GM12878 (cell line): Measurements from ENCODE around the gene SRRD. TPM values are rescaled to one million over a fixed set of nuclear protein-coding genes. Genes with fewer than 3 reads are reported as not detected.

ENCODE experiments used
- ATAC-seq: fragments of 200-7000 bp; cut with Tn5 transposase; 3 replicates; pipeline ENCODE4 v1.9.1; 2020; ENCODE audit warnings: mild to moderate bottlenecking, moderate library complexity
- BruUV-seq: library from RNA; stranded (reverse); fragments of 400-500 nt; replicated peaks from 2 replicates; lab custom pipeline; 2021; lab: Mats Ljungman, UMichigan
- CTCF ChIA-PET: fragments of 300-600 bp; sonication (Branson Sonifier 250); formaldehyde crosslinking; extraction: SDS; loops from one replicate; lab custom pipeline; 2021; ENCODE audit warnings: inconsistent platforms; lab: Yijun Ruan, JAX
- POLR2A ChIA-PET: fragments of 350-600 bp; formaldehyde crosslinking; extraction: SDS; loops from one replicate; lab custom pipeline; 2021; ENCODE audit warnings: inconsistent platforms; lab: Charles Lee
- RAD21 ChIA-PET: fragments of 300-600 bp; sonication (Branson Sonifier 250); formaldehyde crosslinking; loops from one replicate; lab custom pipeline; 2023; ENCODE audit warnings: antibody characterized with exemption; ENCODE audit not compliant: unreplicated experiment; lab: Charles Lee
- SMC1A ChIA-PET: fragments of 300-600 bp; sonication (Branson Sonifier 250); formaldehyde crosslinking; loops from one replicate; lab custom pipeline; 2023; ENCODE audit not compliant: unreplicated experiment, uncharacterized antibody; lab: Charles Lee
- DNase-seq: peaks from one replicate; pipeline ENCODE4 v3.0.0-alpha.2; 2011; ENCODE audit warnings: low read depth, low spot score
- FAIRE-seq: peaks from 3 replicates; lab custom pipeline; 2011; peaks lifted over from hg19 to GRCh38; lab: Jason Lieb, UNC
- H2AFZ ChIP-seq: 2 replicates; pipeline ENCODE4 v1.6.0; 2011; ENCODE audit warnings: low read depth, low read length, control low read depth; ENCODE audit not compliant: control insufficient read depth
- H3K27ac ChIP-seq: 2 replicates; pipeline ENCODE4 v1.5.1; 2011; ENCODE audit warnings: control low read depth; ENCODE audit not compliant: control insufficient read depth, insufficient read depth
- H3K27me3 ChIP-seq, 2 experiments: replicated peaks in 1 of 2; 2 replicates each; pipeline versions ENCODE4 v1.6.0 to v1.6.1; 2011; ENCODE audit warnings: low read length in 1 of 2; ENCODE audit not compliant: control insufficient read depth in 2 of 2, insufficient read depth in 2 of 2
- H3K36me3 ChIP-seq, 2 experiments: 2 replicates each; pipeline ENCODE4 v1.5.1; 2011; ENCODE audit warnings: low read length in 1 of 2; ENCODE audit not compliant: control insufficient read depth in 2 of 2, insufficient read depth in 2 of 2
- H3K4me1 ChIP-seq: 2 replicates; pipeline ENCODE4 v1.6.1; 2011; ENCODE audit warnings: mild to moderate bottlenecking, low read length, moderate library complexity, mixed read lengths; ENCODE audit not compliant: control insufficient read depth, insufficient read depth
- H3K4me2 ChIP-seq: 2 replicates; pipeline ENCODE4 v1.6.0; 2011; ENCODE audit warnings: control low read depth; ENCODE audit not compliant: control insufficient read depth, insufficient read depth
- H3K4me3 ChIP-seq: fragments of 200-600 bp; sonication (generic); 2 replicates; pipeline ENCODE4 v1.5.1; 2016
- H3K79me2 ChIP-seq: 2 replicates; pipeline ENCODE4 v1.6.0; 2011; ENCODE audit warnings: low read length; ENCODE audit not compliant: control insufficient read depth, insufficient read depth
- H3K9ac ChIP-seq: 2 replicates; pipeline ENCODE4 v1.8.0; 2011; ENCODE audit warnings: low read length, control low read depth, mixed read lengths; ENCODE audit not compliant: control insufficient read depth, insufficient read depth
- H3K9me3 ChIP-seq: replicated peaks from 3 replicates; pipeline ENCODE4 v1.5.1; 2011; ENCODE audit warnings: mild to moderate bottlenecking, low read length; ENCODE audit not compliant: control insufficient read depth, insufficient read depth
- H4K20me1 ChIP-seq: 2 replicates; pipeline ENCODE4 v1.6.0; 2011; ENCODE audit not compliant: control insufficient read depth, insufficient read depth
- CEBPB ChIP-seq, 2 experiments: fragments of 150-350 bp in 1 of 2; IDR thresholded peaks; 2 replicates each; pipeline ENCODE4 v1.6.1; 2012 to 2014; ENCODE audit warnings: low read depth in 2 of 2, low read length in 2 of 2, borderline replicate concordance in 1 of 2, inconsistent platforms in 1 of 2
- CHD4 ChIP-seq: fragments of 200-600 bp; sonication (generic); IDR thresholded peaks from 2 replicates; pipeline ENCODE4 v1.6.1; 2016; ENCODE audit warnings: mild to moderate bottlenecking
- EP300 ChIP-seq, 2 experiments: fragments of 150-350 bp in 1 of 2; IDR thresholded peaks; 2 replicates each; pipeline ENCODE4 v1.6.1; 2011 to 2012; ENCODE audit warnings: low read depth in 2 of 2, low read length in 2 of 2, borderline replicate concordance in 1 of 2, improper control_type of control experiment in 1 of 2, inconsistent platforms in 1 of 2; ENCODE audit not compliant: control insufficient read depth in 1 of 2
- JUND ChIP-seq: IDR thresholded peaks from 2 replicates; pipeline ENCODE4 v1.6.1; 2012; ENCODE audit warnings: low read depth, mild to moderate bottlenecking, low read length, improper control_type of control experiment, moderate library complexity
- LARP7 ChIP-seq: fragments of 450-650 bp; IDR thresholded peaks from 2 replicates; pipeline ENCODE4 v1.6.1; 2017; ENCODE audit warnings: mild to moderate bottlenecking
- NFYA ChIP-seq: IDR thresholded peaks from 2 replicates; pipeline ENCODE4 v1.6.1; 2011; ENCODE audit warnings: low read depth, mild to moderate bottlenecking, low read length, improper control_type of control experiment, borderline replicate concordance
- POLR2AphosphoS5 ChIP-seq: IDR thresholded peaks from 2 replicates; pipeline ENCODE4 v1.6.1; 2011; ENCODE audit warnings: mild to moderate bottlenecking, low read length, inconsistent platforms
- SRF ChIP-seq, 2 experiments: IDR thresholded peaks; 2 replicates each; pipeline ENCODE4 v1.6.1; 2011; ENCODE audit warnings: low read depth in 2 of 2, low read length in 2 of 2, mild to moderate bottlenecking in 1 of 2, moderate library complexity in 1 of 2
- YBX1 ChIP-seq: fragments of 450-650 bp; IDR thresholded peaks from 2 replicates; pipeline ENCODE4 v1.6.1; 2016; ENCODE audit warnings: antibody characterized with exemption
- ZBTB33 ChIP-seq: fragments of 450-650 bp; IDR thresholded peaks from 2 replicates; pipeline ENCODE4 v1.6.1; 2017; ENCODE audit warnings: mild to moderate bottlenecking
- WGBS: methylation state at CpG from one replicate; pipeline ENCODE4 v1.1.6; 2016; ENCODE audit warnings: low lambda C conversion rate; ENCODE audit not compliant: insufficient replicate concordance, insufficient coverage; ENCODE audit errors: missing lambda C conversion rate; 5-methylcytosine and 5-hydroxymethylcytosine counted together
- in situ Hi-C: fragments of 300-500 bp; cut with MboI; formaldehyde crosslinking; loops from 9 replicates; pipeline ENCODE4 v1.14.3; 2018; ENCODE audit warnings: mixed read lengths
- intact Hi-C: fragments of 100-400 bp; cut with micrococcal nuclease; formaldehyde crosslinking; loops from one replicate; pipeline ENCODE4 v1.14.2; 2022; ENCODE audit not compliant: unreplicated experiment
- polyA plus RNA-seq, 11 experiments: library from polyadenylated mRNA; depleted of rRNA in 4 of 11; unstranded in 6 of 11; stranded (reverse) in 5 of 11; fragments of >200 nt; fragmentation: Nextera tagmentation in 4 of 11; fragmentation: Illumina TruSeq in 1 of 11; extraction: Ambion mirVana in 4 of 11; extraction: Trizol in 1 of 11; gene quantifications; 1 replicate in 1 of 11; 2 replicates in 10 of 11; pipeline versions ENCODE4 v1.2.1 to v1.2.3, GENCODE V29; 2011 to 2016; ENCODE audit warnings: inconsistent platforms in 2 of 11, missing spikeins in 2 of 11, low read depth in 1 of 11
- total RNA-seq, 4 experiments: library from RNA; depleted of rRNA in 3 of 4; stranded (reverse); fragments of >200 nt in 3 of 4; fragmentation: Illumina TruSeq in 1 of 4; extraction: Trizol in 1 of 4; gene quantifications; 2 replicates each; pipeline versions ENCODE4 v1.2.1 to v1.2.3, GENCODE V29; 2013 to 2021
- TF ChIP-seq, protein P1 (sequence below): fragments of 450-650 bp; IDR thresholded peaks from 2 replicates; pipeline ENCODE4 v1.6.1; 2016; ENCODE audit warnings: mild to moderate bottlenecking, moderate library complexity, borderline replicate concordance

The SRRD gene
- total and polyA plus RNA-seq, 10 of the 15 experiments (the other 5 are each of a cell fraction or from before 2014, with no cell fraction given), result 4.1 to 50.6 (median 27.5) TPM

GRCh38 chr22:26522592-26522991 lies 38.9 kb downstream of the SRRD start:
- in situ Hi-C loops, result no loop called here
- no TSS peak for BruUV-seq
- SMC1A ChIA-PET, result interaction anchor here (0.9 to 1.3 kb wide), 3 partner anchors 9 to 18 kb away, joined by 3 read pairs; no protein-coding TSS in a partner anchor

More at GRCh38 chr22:26522592-26522991, 38.9 kb downstream of the SRRD start:
- no peak overlapping the region for H3K4me2 ChIP-seq
- no peak overlapping the region for H3K27ac ChIP-seq
- FAIRE-seq, result no peak
- no peaks in the 10 kb centered on the region for H4K20me1 ChIP-seq
- intact Hi-C loops, result no loop called here
- H3K79me2 ChIP-seq, result no peaks in the 10 kb centered on the region
- no peak overlapping the region for H3K4me3 ChIP-seq
- H3K9me3 ChIP-seq, result no peaks in the 10 kb centered on the region
- H3K9ac ChIP-seq, result no peak overlapping the region
- TF ChIP-seq CHD4, result no peak
- TF ChIP-seq YBX1, result no peak
- TF ChIP-seq JUND, result no peak
- no peak for TF ChIP-seq EP300 (IDR thresholded peaks at IDR 0.05; ENCODE audit: borderline replicate concordance in 1 of 2, control insufficient read depth in 1 of 2, low read depth in 2 of 2, low read length in 2 of 2)
- no peak for TF ChIP-seq POLR2AphosphoS5
- TF ChIP-seq CEBPB (IDR thresholded peaks at IDR 0.05; ENCODE audit: borderline replicate concordance in 1 of 2, low read depth in 2 of 2, low read length in 2 of 2), result no peak
- TF ChIP-seq, protein P1, sequence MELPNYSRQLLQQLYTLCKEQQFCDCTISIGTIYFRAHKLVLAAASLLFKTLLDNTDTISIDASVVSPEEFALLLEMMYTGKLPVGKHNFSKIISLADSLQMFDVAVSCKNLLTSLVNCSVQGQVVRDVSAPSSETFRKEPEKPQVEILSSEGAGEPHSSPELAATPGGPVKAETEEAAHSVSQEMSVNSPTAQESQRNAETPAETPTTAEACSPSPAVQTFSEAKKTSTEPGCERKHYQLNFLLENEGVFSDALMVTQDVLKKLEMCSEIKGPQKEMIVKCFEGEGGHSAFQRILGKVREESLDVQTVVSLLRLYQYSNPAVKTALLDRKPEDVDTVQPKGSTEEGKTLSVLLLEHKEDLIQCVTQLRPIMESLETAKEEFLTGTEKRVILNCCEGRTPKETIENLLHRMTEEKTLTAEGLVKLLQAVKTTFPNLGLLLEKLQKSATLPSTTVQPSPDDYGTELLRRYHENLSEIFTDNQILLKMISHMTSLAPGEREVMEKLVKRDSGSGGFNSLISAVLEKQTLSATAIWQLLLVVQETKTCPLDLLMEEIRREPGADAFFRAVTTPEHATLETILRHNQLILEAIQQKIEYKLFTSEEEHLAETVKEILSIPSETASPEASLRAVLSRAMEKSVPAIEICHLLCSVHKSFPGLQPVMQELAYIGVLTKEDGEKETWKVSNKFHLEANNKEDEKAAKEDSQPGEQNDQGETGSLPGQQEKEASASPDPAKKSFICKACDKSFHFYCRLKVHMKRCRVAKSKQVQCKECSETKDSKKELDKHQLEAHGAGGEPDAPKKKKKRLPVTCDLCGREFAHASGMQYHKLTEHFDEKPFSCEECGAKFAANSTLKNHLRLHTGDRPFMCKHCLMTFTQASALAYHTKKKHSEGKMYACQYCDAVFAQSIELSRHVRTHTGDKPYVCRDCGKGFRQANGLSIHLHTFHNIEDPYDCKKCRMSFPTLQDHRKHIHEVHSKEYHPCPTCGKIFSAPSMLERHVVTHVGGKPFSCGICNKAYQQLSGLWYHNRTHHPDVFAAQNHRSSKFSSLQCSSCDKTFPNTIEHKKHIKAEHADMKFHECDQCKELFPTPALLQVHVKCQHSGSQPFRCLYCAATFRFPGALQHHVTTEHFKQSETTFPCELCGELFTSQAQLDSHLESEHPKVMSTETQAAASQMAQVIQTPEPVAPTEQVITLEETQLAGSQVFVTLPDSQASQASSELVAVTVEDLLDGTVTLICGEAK, result no peak
- no peak for TF ChIP-seq NFYA
- TF ChIP-seq ZBTB33, result no peak
- TF ChIP-seq SRF (IDR thresholded peaks at IDR 0.05; ENCODE audit: low read depth in 2 of 2, low read length in 2 of 2), result no peak
- TF ChIP-seq LARP7, result no peak
- H3K4me1 ChIP-seq, result no peaks in the 10 kb centered on the region
- WGBS, result 87% methylated on average over 4 of the region's 4 CpGs
- H2AFZ ChIP-seq, result no peak overlapping the region
- POLR2A ChIA-PET, result no interaction called here
- peaks cover 0 to 7% of the 10 kb centered on the region in 2 experiments; a peak in 1 of 4 replicates for H3K36me3 ChIP-seq
- ATAC-seq, result no peak
- no peak for DNase-seq
- RAD21 ChIA-PET, result no interaction called here
- H3K27me3 ChIP-seq, result no peaks in the 10 kb centered on the region
- CTCF ChIA-PET, result no interaction called here
